ENCODE measurements around the gene ZDHHC12.
"Not testable (repeated sequence)": the region's sequence is repeated elsewhere in the genome, so short reads cannot be mapped to it uniquely, and the experiment has no call there.

GRCh38 chr9:128693738-128694137 is 30.2 kb downstream of the ZDHHC12 start:
- TF ChIP-seq JUND (IDR thresholded peaks at IDR 0.05); EZH2 (IDR thresholded peaks at IDR 0.05); MAX (IDR thresholded peaks at IDR 0.05); YY1 (IDR thresholded peaks at IDR 0.05; ENCODE audit: extremely low read depth, insufficient replicate concordance, low read depth, low read length): not testable (repeated sequence)
- TF ChIP-seq, protein P1, sequence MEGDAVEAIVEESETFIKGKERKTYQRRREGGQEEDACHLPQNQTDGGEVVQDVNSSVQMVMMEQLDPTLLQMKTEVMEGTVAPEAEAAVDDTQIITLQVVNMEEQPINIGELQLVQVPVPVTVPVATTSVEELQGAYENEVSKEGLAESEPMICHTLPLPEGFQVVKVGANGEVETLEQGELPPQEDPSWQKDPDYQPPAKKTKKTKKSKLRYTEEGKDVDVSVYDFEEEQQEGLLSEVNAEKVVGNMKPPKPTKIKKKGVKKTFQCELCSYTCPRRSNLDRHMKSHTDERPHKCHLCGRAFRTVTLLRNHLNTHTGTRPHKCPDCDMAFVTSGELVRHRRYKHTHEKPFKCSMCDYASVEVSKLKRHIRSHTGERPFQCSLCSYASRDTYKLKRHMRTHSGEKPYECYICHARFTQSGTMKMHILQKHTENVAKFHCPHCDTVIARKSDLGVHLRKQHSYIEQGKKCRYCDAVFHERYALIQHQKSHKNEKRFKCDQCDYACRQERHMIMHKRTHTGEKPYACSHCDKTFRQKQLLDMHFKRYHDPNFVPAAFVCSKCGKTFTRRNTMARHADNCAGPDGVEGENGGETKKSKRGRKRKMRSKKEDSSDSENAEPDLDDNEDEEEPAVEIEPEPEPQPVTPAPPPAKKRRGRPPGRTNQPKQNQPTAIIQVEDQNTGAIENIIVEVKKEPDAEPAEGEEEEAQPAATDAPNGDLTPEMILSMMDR (IDR thresholded peaks at IDR 0.05 in 2 of 3, conservative IDR thresholded peaks at IDR 0.05 in 1 of 3; ENCODE audit: borderline replicate concordance in 1 of 3, insufficient read depth in 1 of 3, low read depth in 2 of 3, low read length in 2 of 3) = not testable (repeated sequence)

All from HCT116 (cell line).